ENCODE measurements around the gene FGFR2.

DNA sequence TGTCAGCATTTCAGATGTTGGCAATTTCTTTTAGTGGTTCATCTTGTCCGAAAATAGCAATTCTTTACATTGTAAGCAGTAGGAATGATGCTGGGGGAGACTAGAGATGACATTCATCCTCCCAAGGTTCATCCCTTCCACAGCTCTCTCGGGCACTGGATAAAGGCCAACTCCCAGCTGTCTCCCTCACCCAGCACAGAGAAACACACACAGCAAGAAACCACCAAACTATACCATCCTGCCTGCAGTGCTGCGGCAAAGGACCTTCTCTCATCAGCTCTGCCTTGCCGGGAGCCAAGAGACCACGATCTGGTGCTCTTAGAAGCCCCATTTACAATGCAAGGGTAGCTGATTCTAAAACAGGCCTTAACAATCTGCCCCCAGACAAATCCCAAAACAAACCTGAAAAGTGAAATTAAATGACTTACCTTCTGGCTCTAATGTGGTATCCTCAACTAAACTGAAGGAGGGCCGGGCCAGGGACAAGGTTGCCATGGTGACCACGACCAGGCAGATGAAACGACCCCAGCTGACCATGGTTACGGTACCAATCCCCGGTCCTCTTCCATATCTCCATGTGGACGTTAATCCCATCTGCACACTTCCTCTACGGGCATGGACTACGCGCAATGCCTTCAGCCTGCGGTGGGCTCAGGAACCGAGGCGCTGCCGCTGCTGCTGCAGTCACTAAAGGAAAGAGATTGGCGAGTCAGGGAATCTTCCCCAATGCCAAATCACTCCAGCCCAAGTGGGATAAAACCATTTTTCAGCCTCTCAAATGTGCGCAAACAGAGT lies 4.8 kb downstream of the FGFR2 start:
- TF ChIP-seq GATA2 (IDR thresholded peaks at IDR 0.05; ENCODE audit: low read depth, low read length) (no peak), GATA3 (IDR thresholded peaks at IDR 0.05; ENCODE audit: low read depth, low read length) (no peak)
